Mesendoderm (in vitro differentiated cells): Measurements from ENCODE around the gene LUC7L. TPM values are rescaled to one million over a fixed set of nuclear protein-coding genes. Genes with fewer than 3 reads are reported as not detected.

Experiments used
- DNase-seq: peaks from one replicate; pipeline ENCODE4 v3.0.0; 2013
- H2AK5ac ChIP-seq: 2 replicates; pipeline ENCODE4 v1.6.1; 2013; ENCODE audit warnings: low read length, inconsistent platforms
- H2BK120ac ChIP-seq: 2 replicates; pipeline ENCODE4 v1.6.1; 2013; ENCODE audit warnings: low read depth, mild to moderate bottlenecking, low read length, moderate library complexity, mixed read lengths
- H2BK15ac ChIP-seq: replicated peaks from 2 replicates; pipeline ENCODE4 v1.6.1; 2013; ENCODE audit warnings: low read depth, mild to moderate bottlenecking, moderate library complexity
- H2BK5ac ChIP-seq: 2 replicates; pipeline ENCODE4 v1.6.1; 2013; ENCODE audit warnings: low read length, inconsistent platforms
- H3K18ac ChIP-seq: 2 replicates; pipeline ENCODE4 v1.6.1; 2013; ENCODE audit warnings: mild to moderate bottlenecking, low read length, mixed read lengths
- H3K23ac ChIP-seq: one replicate; pipeline ENCODE4 v1.6.1; 2013; ENCODE audit warnings: low read length
- H3K27ac ChIP-seq: 2 replicates; pipeline ENCODE4 v1.5.1; 2013; ENCODE audit warnings: low read depth, mild to moderate bottlenecking, inconsistent platforms, low read length, moderate library complexity
- H3K27me3 ChIP-seq: 2 replicates; pipeline ENCODE4 v1.6.1; 2013; ENCODE audit warnings: low read length, control low read depth, mild to moderate bottlenecking, inconsistent platforms; ENCODE audit not compliant: insufficient read depth, poor library complexity
- H3K36me3 ChIP-seq: 2 replicates; pipeline ENCODE4 v1.6.1; 2013; ENCODE audit warnings: low read length, inconsistent platforms; ENCODE audit not compliant: control insufficient read depth, insufficient read depth
- H3K4ac ChIP-seq: one replicate; pipeline ENCODE4 v1.6.1; 2013; ENCODE audit warnings: low read depth, mild to moderate bottlenecking, low read length, moderate library complexity
- H3K4me1 ChIP-seq: 2 replicates; pipeline ENCODE4 v1.6.1; 2013; ENCODE audit warnings: low read depth, low read length, inconsistent platforms; ENCODE audit not compliant: control insufficient read depth
- H3K4me2 ChIP-seq: 2 replicates; pipeline ENCODE4 v1.6.1; 2013; ENCODE audit warnings: low read length
- H3K4me3 ChIP-seq: 2 replicates; pipeline ENCODE4 v1.5.1; 2013; ENCODE audit warnings: mild to moderate bottlenecking, low read length
- H3K56ac ChIP-seq: one replicate; pipeline ENCODE4 v1.6.1; 2013; ENCODE audit warnings: low read length
- H3K79me1 ChIP-seq: 2 replicates; pipeline ENCODE4 v1.6.1; 2013; ENCODE audit warnings: low read length, inconsistent platforms
- H3K79me2 ChIP-seq: 2 replicates; pipeline ENCODE4 v1.6.1; 2013; ENCODE audit warnings: mild to moderate bottlenecking, low read length; ENCODE audit not compliant: control insufficient read depth, insufficient read depth
- H3K9ac ChIP-seq: 2 replicates; pipeline ENCODE4 v1.6.1; 2013; ENCODE audit warnings: low read length, inconsistent platforms
- H4K5ac ChIP-seq: one replicate; pipeline ENCODE4 v1.6.1; 2013; ENCODE audit warnings: low read length
- H4K8ac ChIP-seq: one replicate; pipeline ENCODE4 v1.6.1; 2013; ENCODE audit warnings: low read depth, mild to moderate bottlenecking, control low read depth, low read length, moderate library complexity
- WGBS: extraction: QIAGEN DNeasy Blood & Tissue Kit; methylation state at CpG from one replicate; pipeline ENCODE4 v1.1.7; 2013; ENCODE audit warnings: low lambda C conversion rate, missing lambda C conversion rate; ENCODE audit not compliant: insufficient coverage; ENCODE audit errors: extremely low coverage; 5-methylcytosine and 5-hydroxymethylcytosine counted together
- small RNA-seq: library from polyadenylated mRNA; stranded (forward); fragments of <200 nt; extraction: miRNeasy Mini kit (QIAGEN cat#:217004); gene quantifications from one replicate; pipeline ENCODE3, GENCODE V24; 2013; ENCODE audit not compliant: insufficient read depth

Gene LUC7L

DNA sequence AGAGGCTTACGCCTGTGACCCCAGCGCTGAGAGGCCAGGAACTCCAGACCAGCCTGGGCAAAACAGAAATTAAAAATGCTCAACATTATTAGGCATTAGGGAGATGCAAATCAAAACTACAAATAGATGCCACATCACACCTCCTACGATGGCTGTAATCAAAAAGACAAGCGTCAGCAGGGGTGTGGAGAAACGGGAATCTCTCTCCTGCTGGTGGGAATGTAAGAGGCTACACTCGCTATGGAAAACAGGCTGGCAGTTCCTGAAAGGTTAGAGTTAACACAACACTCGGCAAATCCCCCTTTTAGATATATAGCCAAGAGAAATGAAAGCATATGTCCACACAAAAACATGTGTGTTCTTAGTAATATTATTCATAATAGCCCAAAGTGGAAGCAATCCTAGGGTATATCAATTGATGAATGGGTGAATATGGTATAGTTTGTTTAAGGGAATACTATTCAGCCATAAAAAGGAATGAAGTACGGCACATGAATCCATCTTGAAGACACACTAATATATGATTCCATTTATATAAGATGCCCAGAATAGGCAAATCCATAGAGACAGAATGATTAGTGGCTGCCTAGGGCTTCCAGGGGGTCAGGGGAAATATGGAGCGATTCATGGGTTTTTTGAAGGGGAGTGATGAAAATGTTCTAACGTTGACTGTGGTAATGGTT lies 88.9 kb downstream of the LUC7L start:
- no peak overlapping the region for H3K4me3 ChIP-seq
- no peak overlapping the region for H2AK5ac ChIP-seq
- H3K4ac ChIP-seq: no peak overlapping the region

More for the DNA sequence above, 88.9 kb downstream of the LUC7L start:
- no peak overlapping the region for H3K23ac ChIP-seq
- no peak overlapping the region for H2BK120ac ChIP-seq
- peaks cover 1% of the 10 kb centered on the region for H3K79me1 ChIP-seq
- no peak overlapping the region for H3K18ac ChIP-seq
- no peak overlapping the region for H3K56ac ChIP-seq
- no peak overlapping the region for H3K4me2 ChIP-seq
- no peak overlapping the region for H4K5ac ChIP-seq
- H2BK5ac ChIP-seq: no peak overlapping the region
- no peaks in the 10 kb centered on the region for H3K36me3 ChIP-seq
- H3K4me1 ChIP-seq: no peaks in the 10 kb centered on the region
- WGBS: no CpG with 5 or more reads among the region's 10 CpGs
- H2BK15ac ChIP-seq: no peak overlapping the region
- no peaks in the 10 kb centered on the region for H3K79me2 ChIP-seq
- H3K27me3 ChIP-seq: no peaks in the 10 kb centered on the region
- DNase-seq: peak; percentile 55
- H3K27ac ChIP-seq: no peak overlapping the region
- H3K9ac ChIP-seq: no peak overlapping the region
- H4K8ac ChIP-seq: no peak overlapping the region

Small RNA genes within 50 kb of the gene (small RNA-seq; reads per million reads assigned to genes)
- not detected for gene RF00019
